Measurements from ENCODE around the gene NDUFA11.
"Not testable (repeated sequence)": the region's sequence is repeated elsewhere in the genome, so short reads cannot be mapped to it uniquely, and the experiment has no call there.

The NDUFA11 gene

DNA sequence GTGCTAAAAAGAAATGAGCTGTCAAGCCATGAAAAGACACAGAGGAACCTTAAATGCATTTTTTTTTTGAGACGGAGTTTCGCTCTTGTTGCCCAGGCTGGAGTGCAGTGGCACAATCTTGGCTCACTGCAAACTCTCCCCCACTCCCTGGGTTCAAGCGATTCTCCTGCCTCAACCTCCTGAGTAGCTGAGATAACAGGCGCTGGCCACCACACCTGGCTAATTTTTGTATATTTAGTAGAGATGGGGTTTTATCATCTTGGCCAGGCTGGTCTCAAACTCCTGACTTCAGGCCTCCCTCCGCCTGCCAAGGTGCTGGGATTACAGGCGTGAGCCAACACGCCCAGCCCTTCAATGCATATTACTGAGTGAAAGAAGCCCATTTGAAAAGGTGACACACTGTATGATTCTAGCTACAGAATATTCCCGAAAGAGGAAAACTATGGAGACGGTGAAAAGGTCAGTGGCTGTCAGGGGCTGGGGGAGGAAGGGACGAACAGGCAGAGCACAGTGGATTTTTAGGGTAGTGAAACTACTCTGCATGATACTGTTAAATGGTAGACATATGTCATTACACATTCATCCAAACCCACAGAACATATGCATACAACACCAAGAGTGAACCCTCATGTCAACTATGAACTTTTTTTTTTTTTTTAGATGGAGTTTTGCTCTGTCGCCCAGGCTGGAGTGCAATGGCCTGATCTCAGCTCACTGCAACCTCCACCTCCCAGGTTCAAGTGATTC lies 19.4 kb downstream of the NDUFA11 start:
- not testable (repeated sequence) for DNase-seq

DNA sequence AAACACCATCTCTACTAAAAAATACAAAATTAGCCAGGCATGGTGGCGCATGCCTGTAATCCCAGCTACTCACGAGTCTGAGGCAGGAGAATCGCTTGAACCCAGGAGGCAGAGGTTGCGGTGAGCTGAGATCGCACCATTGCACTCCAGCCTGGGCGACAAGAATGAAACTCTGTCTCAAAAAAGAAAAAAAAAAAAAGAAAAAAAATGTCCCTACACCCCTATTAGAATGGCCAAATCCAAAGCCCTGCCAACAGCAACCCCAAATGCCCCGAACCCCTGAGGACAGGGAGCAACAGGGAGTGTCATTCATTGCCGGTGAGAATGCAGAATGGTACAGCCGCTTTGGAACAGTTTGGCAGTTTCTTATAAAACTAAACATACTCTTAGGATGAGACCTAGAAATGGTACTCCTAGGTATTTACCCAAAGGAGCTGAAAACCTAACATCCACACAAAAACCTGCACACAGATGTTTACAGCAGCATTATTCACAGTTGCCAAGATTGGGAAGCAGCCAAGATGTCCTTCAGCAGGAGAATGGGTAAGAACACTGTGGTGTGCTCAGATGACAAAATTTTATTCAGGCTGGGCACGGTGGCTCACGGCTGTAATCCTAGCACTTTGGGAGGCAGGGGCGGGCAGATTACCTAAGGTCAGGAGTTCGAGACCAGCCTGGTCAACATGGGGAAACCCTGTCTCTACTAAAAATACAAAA lies 20.3 kb downstream of the NDUFA11 start:
- not testable (repeated sequence) for DNase-seq

DNA sequence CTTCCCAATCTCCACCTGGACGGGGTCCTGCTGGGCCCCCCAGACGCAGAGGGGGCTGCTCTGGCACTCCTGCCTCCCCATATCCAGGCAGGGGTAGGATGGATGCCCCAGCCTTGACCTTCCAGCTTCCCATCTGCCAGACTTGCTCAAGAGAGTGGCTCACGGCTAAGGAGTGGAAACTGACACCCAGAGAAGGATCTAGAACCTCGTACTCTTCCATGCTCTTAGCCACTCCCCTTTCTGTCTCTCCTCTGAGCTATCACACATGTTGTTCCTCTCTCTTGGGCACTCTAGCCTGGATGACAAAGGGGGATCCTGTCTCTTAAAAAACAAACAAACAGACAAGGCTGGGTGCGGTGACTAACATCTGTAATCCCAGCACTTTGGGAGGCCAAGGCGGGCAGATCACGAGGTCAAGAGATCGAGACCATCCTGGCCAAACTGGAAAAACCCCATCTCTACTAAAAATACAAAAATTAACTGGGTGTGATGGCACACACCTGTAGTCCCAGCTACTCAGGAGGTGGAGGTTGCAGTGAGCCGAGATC lies 21.1 kb downstream of the NDUFA11 start:
- DNase-seq = no peak

DNA sequence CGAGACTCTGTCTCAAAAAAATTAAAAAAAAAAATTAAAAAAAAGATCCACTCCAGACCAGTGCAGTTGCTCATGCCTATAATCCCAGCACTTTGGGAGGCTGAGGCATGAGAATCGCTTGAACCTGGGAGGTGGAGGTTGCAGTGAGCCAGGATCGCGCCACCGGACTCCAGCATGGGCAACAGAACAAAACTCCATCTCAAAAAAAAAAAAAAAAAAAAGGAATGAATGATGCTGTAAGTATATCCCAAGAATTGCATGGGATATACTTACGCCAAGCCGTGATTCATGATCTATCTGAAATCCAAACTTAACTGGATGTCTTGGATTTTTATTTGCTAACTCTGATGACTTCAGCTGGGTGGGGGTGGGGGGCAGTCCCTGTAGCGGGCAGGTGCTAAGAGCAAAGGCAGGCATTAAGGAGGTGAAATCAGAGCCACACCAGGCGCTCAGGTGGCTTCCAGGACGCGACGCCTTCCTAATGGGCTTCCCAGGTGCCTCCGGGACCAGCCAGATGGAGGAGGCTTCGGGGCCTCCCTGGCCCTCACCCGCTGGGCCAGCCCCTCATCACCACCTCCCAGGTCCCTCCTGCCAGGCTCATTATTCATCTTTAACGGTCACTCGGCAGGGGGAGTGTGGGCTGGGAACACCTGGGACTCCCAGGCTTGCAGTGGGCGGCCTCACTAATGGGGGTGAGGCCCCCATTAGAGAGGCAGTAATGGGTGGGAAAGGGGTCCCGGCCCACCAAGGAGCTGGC lies 21.9 kb downstream of the NDUFA11 start:
- no peak for DNase-seq

DNA sequence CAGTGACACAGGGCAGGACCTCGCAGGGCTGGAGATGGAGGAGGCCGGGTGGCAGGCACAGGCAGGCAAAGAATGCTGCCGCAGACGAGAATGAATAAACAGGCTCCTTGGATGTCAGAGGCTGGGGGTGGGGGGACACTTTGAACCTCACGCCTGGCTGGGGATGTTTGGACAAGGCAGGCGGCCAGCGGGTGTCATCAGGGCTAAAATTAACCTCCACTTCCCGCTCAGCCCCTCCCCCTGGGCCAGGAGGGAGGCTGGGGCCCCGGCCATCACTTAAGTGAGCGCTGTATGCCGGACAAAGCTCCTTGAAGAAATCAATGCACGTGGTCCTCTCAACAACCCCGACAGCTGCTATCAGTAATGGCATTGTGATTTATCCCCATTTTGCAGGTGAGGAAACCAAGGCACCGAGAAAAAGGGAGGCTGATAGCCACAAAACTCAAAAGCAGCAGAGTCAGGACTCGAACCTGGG lies 22.9 kb downstream of the NDUFA11 start:
- no peak for DNase-seq

DNA sequence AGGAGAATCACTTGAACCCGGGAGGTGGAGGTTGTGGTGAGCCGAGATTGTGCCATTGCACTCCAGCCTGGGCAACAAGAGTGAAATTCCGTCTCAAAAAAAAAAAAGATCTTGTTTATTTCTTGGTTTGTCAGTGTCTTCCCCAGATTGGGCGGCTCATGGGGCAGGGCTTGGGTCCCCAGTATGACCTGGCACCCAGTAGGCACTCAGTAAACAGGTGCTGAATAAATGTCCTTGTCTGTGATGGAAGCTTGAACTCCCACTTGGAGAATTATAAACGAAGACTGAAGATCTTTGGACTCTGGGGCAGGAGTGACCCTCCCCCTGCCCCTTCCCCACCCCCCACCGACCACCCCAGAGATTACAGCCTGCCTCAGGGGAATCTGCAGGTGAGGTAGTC lies 23.4 kb downstream of the NDUFA11 start:
- DNase-seq = no peak

DNA sequence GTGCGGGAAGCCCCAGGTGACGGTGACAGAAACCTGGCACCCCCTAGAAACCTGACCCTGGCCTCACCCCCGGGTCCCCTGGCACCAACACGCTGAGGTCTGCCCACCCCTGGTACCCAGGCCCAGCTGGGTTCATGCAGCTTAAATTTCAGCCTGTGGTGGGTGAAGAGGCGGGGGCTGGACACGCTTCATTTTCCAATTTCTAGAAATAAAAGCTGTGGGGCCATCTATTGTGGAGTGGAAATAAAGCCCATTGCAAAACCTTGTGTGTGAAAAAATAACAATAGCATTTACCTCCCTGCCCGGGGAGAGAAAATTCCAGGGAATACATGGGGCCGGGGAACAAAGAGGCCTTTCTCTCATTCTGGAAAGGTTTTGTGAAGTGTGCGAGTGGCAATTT lies 25.7 kb downstream of the NDUFA11 start:
- no peak for DNase-seq

DNA sequence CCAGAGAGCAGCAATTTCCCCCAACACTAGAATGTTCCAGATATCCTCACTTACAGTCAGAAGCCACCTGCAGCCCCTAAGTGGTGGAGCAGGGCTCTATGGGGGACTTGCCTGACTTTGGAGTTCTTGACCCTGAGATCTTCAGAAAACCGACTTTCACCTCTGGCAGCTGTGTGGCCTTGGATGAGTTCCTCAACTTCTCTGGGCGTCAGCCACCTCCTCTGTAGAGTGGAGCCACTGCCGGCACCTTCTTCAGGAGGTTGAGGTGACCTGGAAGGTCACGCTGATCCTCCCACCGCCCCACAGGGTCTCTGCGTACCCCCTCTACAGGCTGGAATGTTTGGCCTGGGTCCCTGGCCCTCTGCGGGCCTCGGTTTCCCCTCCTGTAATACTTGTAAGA lies 26.2 kb downstream of the NDUFA11 start:
- DNase-seq = no peak

DNA sequence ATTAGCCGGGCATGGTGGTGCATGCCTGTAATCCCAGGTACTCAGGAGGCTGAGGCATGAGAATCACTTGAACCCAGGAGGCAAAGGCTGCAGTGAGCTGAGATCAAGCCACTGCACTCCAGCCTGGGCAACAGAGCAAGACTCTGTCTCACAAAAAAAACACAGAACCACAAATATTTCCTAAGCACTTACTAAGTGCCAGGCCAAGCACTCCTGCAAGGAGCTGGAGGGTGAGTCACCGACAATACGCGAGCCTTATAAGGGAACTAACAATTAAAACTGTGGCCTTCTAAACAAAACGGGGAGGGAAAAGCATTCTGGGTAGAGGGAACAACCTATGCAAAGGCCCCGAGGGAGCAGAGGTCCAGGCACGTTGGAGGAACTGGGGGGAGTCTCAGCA lies 29.1 kb downstream of the NDUFA11 start:
- DNase-seq = not testable (repeated sequence)

DNA sequence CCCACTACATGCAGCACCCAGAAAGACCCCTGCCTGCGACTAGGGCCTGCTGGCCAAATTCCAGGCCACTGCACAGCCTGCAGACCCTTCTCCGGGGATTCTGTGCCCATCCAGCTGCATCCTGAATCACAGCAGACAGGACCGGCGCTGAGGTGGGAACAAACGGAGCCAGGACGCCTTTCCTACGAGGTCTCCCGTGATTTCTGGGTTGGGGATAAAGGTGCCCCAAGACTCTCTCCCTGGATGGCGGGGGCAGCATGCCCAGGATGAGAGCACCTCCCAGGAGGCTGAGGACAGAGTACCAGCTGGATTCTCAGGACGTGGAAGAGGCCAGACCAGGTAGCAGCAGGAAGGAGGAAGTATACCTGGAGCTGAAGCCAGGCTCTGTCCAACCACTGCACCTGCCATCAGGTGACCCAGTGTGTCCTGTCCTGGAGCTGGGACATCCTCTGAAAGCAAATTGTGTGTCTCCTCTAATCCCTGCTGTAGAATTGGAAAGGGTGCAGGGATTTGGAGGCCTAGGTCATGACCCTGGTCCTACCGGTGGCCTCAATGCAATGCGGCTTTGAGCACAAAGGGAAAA lies 29.9 kb downstream of the NDUFA11 start:
- no peak for DNase-seq

DNA sequence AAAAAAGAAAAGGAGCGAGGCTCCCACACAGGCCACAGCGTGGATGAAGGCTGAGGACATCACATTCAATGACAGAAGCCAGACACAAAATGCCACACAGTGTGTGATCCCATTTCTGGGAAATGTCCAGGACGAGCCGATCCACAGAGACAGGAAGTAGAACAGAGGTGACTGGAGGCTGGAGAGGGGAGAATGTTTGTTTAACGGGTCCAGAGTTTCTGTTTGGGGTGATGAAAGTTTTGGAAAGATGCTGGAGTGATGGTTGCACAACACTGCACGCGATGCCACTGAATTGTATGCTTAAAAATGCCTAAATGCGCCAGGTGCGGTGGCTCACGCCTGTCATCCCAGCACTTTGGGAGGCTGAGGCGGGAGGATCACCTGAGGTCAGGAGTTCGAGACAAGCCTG lies 32.6 kb downstream of the NDUFA11 start:
- no peak for DNase-seq

DNA sequence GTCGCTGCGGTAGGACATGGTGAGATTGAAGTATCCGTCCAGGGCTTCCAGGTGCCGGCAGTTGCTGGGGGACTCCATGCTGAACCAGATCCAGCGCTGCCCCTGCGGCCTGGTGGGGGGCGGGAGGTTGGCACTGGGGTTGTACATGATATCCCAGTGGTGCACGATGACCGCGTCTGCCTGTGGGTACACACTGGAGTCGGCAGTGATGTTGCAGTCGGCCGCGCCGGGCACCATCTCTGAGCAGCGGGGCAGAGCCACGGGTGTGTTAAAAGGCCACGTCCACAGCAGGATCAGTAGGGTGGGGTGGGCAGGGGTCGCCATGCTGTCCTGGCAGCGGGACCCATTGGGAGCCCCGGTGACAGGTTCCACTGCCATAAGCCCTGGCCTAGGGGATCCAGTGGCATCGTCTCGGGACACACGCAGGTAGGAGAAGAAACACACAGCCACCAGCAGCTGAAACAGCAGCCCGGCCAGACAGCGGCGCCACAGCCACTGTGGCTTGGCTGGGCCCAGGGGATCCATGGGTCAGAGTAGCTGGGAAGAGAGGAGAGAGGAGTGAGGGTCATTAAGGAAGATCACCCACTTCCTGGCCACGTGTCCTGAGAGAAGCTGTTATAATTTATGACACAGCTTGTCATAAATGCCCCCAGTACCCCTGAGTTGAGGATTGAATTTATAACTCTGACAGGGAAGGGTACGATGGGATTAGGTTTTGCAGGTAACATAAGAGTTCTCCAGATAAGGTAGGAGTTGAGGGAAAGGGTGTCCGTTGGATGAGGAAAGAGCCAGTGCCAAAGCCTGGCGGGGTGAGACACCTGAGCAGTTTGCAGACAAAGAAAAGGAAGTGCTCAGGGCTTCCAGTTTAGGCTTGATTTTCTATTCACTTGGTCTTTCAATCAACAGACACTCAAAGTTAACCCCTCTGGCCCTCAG lies 36.1 kb downstream of the NDUFA11 start:
- no peak for DNase-seq

DNA sequence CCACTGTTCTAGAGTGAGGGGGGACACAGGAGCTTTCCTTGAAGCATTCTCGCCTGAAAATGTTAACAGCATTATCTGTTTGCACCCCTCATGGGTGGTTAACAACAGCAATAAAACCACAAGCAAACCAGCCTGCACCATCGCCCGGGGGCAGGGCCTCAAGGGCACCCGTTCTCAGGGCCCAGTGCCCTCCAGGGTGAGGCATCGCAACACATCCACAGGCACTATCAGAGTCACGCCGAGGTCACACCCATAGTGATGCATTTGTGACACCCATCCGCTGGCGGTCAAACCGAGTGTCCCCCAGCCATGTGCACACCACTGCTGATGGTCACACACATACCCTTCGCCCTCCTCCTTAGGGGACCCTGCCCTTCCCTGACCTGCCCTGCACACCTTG lies 37.8 kb downstream of the NDUFA11 start:
- DNase-seq = no peak

DNA sequence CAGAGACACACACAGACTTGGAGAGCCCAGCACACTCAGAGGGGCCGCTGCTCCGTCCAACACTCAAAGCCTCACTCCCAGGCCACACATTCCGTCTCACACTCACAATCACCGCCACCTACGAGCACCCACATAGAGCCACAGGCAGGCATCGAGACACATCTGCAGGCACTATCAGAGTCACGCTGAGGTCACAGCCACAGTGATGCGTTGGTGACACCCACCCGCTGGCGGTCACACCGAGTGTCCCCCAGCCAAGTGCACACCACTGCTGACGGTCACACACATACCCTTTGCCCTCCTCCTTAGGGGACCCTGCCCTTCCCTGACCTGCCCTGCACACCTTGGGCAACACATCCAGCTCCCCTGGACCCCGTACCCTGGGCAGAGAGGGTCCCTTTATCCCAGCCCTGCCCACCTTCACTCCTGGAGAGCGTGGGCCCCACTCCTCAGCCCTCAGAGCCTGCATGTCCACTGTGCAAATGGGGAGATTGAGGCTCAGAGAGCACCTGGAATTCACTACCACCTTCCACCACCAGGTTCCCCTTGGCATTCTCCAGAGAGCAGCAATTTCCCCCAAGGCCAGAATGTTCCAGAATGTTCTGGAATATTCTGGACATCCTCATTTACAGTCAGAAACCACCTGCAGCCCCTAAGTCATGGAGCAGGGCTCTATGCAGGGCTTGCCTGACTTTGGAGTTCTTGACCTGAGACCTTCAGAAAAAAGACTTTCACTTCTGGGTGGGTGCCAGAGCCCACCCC lies 38.7 kb downstream of the NDUFA11 start:
- no peak for DNase-seq

DNA sequence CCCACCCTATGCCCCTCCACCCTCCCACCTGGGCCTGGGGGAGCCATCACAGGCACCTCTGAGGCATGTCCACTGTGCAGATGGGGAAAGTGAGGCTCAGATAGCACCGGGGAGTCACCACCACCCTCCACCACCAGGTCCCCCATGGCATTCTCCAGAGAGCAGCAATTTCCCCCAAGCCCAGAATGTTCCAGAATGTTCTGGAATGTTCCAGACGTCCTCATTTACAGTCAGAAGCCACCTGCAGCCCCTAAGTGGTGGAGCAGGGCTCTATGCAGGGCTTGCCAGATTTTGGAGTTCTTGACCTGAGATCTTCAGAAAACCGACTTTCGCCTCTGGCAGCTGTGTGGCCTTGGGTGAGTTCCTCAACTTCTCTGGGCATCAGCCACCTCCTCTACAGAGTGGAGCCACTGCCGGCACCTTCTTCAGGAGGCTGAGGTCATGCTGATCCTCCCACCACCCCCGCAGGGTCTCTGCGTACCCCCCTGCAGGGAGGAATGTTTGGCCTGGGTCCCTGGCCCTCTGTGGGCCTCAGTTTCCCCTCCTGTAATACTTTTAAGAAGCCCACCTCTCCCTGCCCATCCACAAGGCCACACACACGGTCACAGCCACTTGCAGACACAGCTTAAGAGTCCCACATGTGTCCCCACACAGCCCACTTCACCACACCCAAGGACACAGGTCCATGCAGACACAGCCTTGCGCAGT lies 39.4 kb downstream of the NDUFA11 start:
- DNase-seq = no peak

DNA sequence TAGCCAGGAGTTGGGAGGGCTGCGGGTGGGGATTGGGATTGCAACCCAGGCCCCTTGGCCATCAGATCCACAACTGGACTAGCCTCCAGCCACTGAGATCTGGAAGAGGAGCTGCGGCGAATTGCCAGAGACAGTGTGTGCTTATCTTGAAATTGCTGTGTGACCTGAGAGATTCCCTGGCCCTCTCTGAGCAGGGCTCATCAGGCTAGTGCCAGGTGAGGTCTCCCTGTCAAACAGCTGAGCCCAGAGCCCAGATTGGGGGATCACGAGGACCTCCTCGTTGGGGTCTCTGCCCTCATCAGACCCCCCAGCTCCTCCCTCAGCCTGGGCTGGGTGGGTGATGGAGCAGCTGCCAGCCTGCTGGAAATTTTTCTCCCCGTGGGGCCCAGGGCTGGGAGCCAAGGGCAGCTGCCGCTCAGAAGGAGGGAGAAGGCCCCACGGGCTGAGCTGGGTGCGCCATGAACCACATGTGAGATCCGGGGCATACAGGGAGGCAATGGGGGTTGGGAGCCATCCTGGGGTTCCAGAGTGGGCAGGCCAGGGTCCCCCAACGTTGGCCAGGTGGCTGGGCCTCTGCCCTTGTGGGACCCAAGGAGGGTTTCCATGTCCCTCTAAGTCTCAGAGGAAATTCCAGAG lies 40.4 kb downstream of the NDUFA11 start:
- no peak for DNase-seq

DNA sequence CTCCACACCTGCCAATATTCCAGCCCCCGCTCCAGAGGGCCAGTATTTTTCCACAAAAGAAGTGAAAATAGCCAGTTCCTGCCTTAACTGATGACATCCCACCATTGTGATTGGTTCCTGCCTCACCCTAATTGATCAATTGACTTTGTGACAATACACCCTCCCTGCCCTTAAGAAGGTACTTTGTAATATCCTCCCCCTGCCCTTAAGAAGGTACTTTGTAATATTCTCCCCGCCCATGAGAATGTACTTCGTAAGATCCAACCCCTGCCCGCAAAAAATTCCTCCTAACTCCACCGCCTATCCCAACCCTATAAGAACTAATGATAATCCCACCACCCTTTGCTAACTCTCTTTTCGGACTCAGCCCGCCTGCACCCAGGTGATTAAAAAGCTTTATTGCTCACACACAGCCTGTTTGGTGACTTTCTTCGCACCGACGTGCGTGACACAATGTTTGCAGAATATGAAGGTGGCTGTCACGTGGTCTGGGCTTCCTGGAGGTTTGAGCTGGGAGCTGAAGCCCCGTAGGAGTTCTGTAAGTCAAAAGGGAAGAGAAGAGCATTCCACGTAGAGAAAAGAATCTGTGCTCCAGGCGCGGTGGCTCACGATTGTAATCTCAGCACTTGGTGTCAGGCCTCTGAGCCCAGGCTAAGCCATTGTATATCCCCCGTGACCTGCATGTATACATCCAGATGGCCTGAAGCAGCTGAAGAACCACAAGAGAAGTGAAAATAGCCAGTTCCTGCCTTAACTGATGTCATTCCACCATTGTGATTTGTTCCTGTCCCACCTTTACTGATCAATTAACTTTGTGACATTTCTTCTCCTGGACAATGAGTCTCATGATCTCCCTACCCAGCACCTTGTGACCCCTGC lies 46.1 kb downstream of the NDUFA11 start:
- no peak for DNase-seq

DNA sequence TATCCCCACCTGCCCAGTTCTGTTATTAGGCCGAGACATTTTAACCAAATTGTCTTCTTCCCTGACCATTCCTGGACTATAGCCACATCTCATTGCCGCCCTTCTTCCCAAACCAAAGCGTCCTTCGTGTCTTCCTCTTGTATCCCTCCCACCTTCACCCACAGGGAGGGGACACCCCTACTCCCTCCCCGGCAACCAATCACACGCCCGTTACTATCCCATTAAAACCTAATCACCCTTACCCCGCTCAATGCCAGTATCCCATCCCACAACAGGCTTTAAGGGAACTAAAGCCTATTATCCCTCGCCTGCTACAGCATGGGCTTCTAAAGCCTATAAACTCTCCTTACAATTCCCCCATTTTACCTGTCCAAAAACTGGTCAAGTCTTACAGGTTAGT lies 48.4 kb downstream of the NDUFA11 start:
- not testable (repeated sequence) for DNase-seq

DNA sequence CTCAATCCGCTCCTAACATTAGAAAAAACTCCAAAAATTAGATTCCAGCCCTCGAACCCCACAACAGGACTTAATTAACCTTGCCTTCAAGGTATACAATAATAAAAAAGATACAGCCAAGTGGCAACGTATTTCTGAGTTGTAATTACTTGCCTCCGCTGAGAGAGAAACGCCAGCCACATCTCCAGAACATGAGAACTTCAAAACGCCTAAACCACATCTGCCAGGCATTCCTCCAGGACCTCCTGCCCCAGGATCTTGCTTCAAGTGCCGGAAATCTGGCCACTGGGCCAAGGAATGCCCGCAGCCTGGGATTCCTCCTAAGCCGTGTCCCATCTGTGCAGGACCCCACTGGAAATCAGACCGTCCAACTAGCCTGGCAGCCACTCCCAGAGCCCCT lies 49.5 kb downstream of the NDUFA11 start:
- DNase-seq = not testable (repeated sequence)
